Endothelial cell of umbilical vein (primary cell): ENCODE measurements around the gene ARHGEF12. TPM values are rescaled to one million over a fixed set of nuclear protein-coding genes. Genes with fewer than 3 reads are reported as not detected.

Source experiments
- BruUV-seq: library from RNA; stranded (reverse); fragments of 400-500 nt; replicated peaks from 2 replicates; lab custom pipeline; 2021; lab: Mats Ljungman, UMichigan
- CTCF ChIA-PET: fragments of 300-600, 350-600 bp; sonication (Branson Sonifier 250); formaldehyde crosslinking; loops from one replicate; lab custom pipeline; 2021; ENCODE audit warnings: antibody characterized with exemption, inconsistent platforms; lab: Charles Lee
- POLR2A ChIA-PET: fragments of 300-600, 350-600 bp; sonication (Branson Sonifier 250); formaldehyde crosslinking; loops from one replicate; lab custom pipeline; 2021; ENCODE audit warnings: antibody characterized with exemption, inconsistent platforms; lab: Charles Lee
- DNase-seq: peaks from one replicate; pipeline ENCODE4 v3.0.0-alpha.2; 2011; ENCODE audit warnings: low read depth, low spot score
- FAIRE-seq: peaks from 2 replicates; lab custom pipeline; 2011; peaks lifted over from hg19 to GRCh38; lab: Jason Lieb, UNC
- H2AFZ ChIP-seq: 2 replicates; pipeline ENCODE4 v1.6.0; 2012; ENCODE audit warnings: low read depth, low read length, control low read depth, inconsistent platforms
- H3K27ac ChIP-seq: 2 replicates; pipeline ENCODE4 v1.5.1; 2011; ENCODE audit warnings: low read depth, mild to moderate bottlenecking, control low read depth, low read length, moderate library complexity; ENCODE audit not compliant: insufficient read depth
- H3K27me3 ChIP-seq, 2 experiments: 2 replicates each; pipeline versions ENCODE4 v1.6.0 to v1.6.1; 2011; ENCODE audit warnings: low read length in 2 of 2, mixed read lengths in 1 of 2; ENCODE audit not compliant: control insufficient read depth in 2 of 2, insufficient read depth in 2 of 2
- H3K36me3 ChIP-seq, 2 experiments: 2 replicates in 1 of 2; 3 replicates in 1 of 2; pipeline ENCODE4 v1.5.1; 2011; ENCODE audit warnings: low read length in 2 of 2, mild to moderate bottlenecking in 1 of 2, moderate library complexity in 1 of 2; ENCODE audit not compliant: control insufficient read depth in 2 of 2, insufficient read depth in 2 of 2; ENCODE audit errors: extremely low read depth in 1 of 2
- H3K4me1 ChIP-seq: 3 replicates; pipeline ENCODE4 v1.5.1; 2011; ENCODE audit warnings: mild to moderate bottlenecking, low read length; ENCODE audit not compliant: control insufficient read depth, insufficient read depth; ENCODE audit errors: extremely low read depth
- H3K4me2 ChIP-seq: 2 replicates; pipeline ENCODE4 v1.6.1; 2011; ENCODE audit warnings: low read length, control low read depth, mixed read lengths; ENCODE audit not compliant: insufficient read depth
- H3K4me3 ChIP-seq, 3 experiments: fragments of 200-600 bp in 1 of 3; sonication (generic), shearing (Covaris generic) in 1 of 3; replicated peaks in 1 of 3; 2 replicates each; pipeline ENCODE4 v1.5.1; 2011 to 2016; ENCODE audit warnings: control low read depth in 3 of 3, low read length in 3 of 3, mild to moderate bottlenecking in 2 of 3, inconsistent platforms in 1 of 3, low read depth in 1 of 3, moderate library complexity in 1 of 3; ENCODE audit not compliant: insufficient read depth in 1 of 3
- H3K79me2 ChIP-seq: 2 replicates; pipeline ENCODE4 v1.6.0; 2012; ENCODE audit warnings: low read length, inconsistent platforms; ENCODE audit not compliant: control insufficient read depth, insufficient read depth
- H3K9ac ChIP-seq: replicated peaks from 2 replicates; pipeline ENCODE3; 2011; ENCODE audit warnings: low read length, control low read depth; ENCODE audit not compliant: insufficient read depth; ENCODE audit errors: extremely low read depth
- H3K9me1 ChIP-seq: replicated peaks from 3 replicates; pipeline ENCODE4 v1.6.0; 2011; ENCODE audit warnings: mild to moderate bottlenecking, low read length; ENCODE audit not compliant: control insufficient read depth, insufficient read depth; ENCODE audit errors: extremely low read depth
- H3K9me3 ChIP-seq: replicated peaks from 2 replicates; pipeline ENCODE4 v1.5.1; 2012; ENCODE audit warnings: low read length, inconsistent platforms; ENCODE audit not compliant: control insufficient read depth, insufficient read depth
- H4K20me1 ChIP-seq: replicated peaks from 2 replicates; pipeline ENCODE3; 2011; ENCODE audit warnings: mild to moderate bottlenecking, low read length; ENCODE audit not compliant: control insufficient read depth, insufficient read depth; ENCODE audit errors: extremely low read depth
- CTCF ChIP-seq, 2 donors: IDR thresholded peaks; 1 replicate in 1 of 2; 2 replicates in 1 of 2; pipeline ENCODE4 v1.5.1; 2011; ENCODE audit warnings: low read length in 2 of 2, mild to moderate bottlenecking in 2 of 2, moderate library complexity in 2 of 2, control low read depth in 1 of 2, inconsistent platforms in 1 of 2, low read depth in 1 of 2; ENCODE audit not compliant: insufficient read depth in 1 of 2; ENCODE audit errors: extremely low read depth in 1 of 2
- EZH2 ChIP-seq: IDR thresholded peaks from 2 replicates; pipeline ENCODE4 v1.6.1; 2012; ENCODE audit warnings: borderline replicate concordance, low read depth, mild to moderate bottlenecking, moderate library complexity, low read length, inconsistent platforms; ENCODE audit not compliant: severe bottlenecking
- FOS ChIP-seq: IDR thresholded peaks from 2 replicates; pipeline ENCODE4 v1.6.1; 2011; ENCODE audit warnings: mild to moderate bottlenecking, low read length, moderate library complexity, borderline replicate concordance; ENCODE audit not compliant: insufficient read depth
- GATA2 ChIP-seq: IDR thresholded peaks from 2 replicates; pipeline ENCODE4 v1.7.0; 2011; ENCODE audit warnings: low read depth, mild to moderate bottlenecking, moderate library complexity, mixed read lengths, low read length; ENCODE audit not compliant: insufficient read length, insufficient read depth
- JUN ChIP-seq: IDR thresholded peaks from 2 replicates; pipeline ENCODE4 v1.6.1; 2011; ENCODE audit warnings: borderline replicate concordance, low read depth; ENCODE audit not compliant: insufficient read length, insufficient read depth
- MYC ChIP-seq: IDR thresholded peaks from one replicate; pipeline ENCODE4 v1.6.1; 2011; ENCODE audit warnings: mild to moderate bottlenecking, low read depth, low read length
- POLR2AphosphoS5 ChIP-seq: IDR thresholded peaks from 2 replicates; pipeline ENCODE4 v1.6.1; 2012; ENCODE audit warnings: low read depth, mild to moderate bottlenecking, control low read depth, low read length, moderate library complexity; ENCODE audit not compliant: insufficient read depth
- dilution Hi-C: fragments of 300-500 bp; cut with MboI; formaldehyde crosslinking; loops from one replicate; pipeline ENCODE4 v1.15.0; 2019; ENCODE audit warnings: low sequenced_read_pairs; ENCODE audit not compliant: extremely low pct_ligation_motif_present
- intact Hi-C: fragments of 100-400 bp; cut with micrococcal nuclease; formaldehyde crosslinking; loops from one replicate; pipeline ENCODE4 v1.10.0; 2022
- polyA plus RNA-seq, 4 experiments: library from polyadenylated mRNA; depleted of rRNA in 3 of 4; stranded (reverse) in 3 of 4; unstranded in 1 of 4; fragments of >200 nt; gene quantifications; 2 replicates each; pipeline versions ENCODE4 v1.2.1 to v1.2.3, GENCODE V29; 2011 to 2012; ENCODE audit warnings: missing spikeins in 1 of 4
- total RNA-seq: library from RNA; stranded (reverse); gene quantifications from 2 replicates; pipeline ENCODE4 v1.2.3, GENCODE V29; 2021
- TF ChIP-seq, protein P1 (sequence below): IDR thresholded peaks from 2 replicates; pipeline ENCODE4 v1.6.1; 2011; ENCODE audit not compliant: insufficient read depth, insufficient read length

The ARHGEF12 gene
- total and polyA plus RNA-seq, 2 donors (not counting 3 experiments of a cell fraction or from before 2014, with no cell fraction given) = 20.9 to 125 TPM

DNA sequence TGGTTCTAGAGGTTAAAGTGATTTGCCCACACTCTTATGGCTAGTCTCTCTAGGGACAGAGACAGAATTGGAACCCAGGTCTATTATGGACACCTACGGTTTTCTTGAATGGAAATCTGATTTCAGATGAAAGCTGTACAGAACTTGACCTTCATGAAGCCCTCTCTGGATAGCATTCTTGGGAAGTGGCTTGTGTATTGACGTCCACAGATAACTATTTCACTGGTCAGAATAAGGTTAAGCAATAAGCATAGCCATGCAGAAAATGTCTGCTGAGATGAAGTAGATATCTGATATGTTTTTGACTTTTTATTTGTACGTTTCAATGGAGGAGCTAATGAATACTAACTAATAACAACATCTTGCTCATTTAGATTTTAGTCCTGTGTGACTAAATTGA lies 10.0 kb upstream of the ARHGEF12 start:
- BruUV-seq = no TSS peak
- no peak overlapping the region for H2AFZ ChIP-seq
- no peak overlapping the region for H3K9ac ChIP-seq
- peaks cover 22% of the 10 kb centered on the region for H3K4me1 ChIP-seq
- peaks cover 12% of the 10 kb centered on the region for H3K79me2 ChIP-seq
- CTCF ChIA-PET = interaction anchor here (1.4 to 3.1 kb wide), 3 partner anchors 9 to 23 kb away, joined by 3 to 15 read pairs (median 4); no protein-coding TSS in a partner anchor
- H3K4me2 ChIP-seq = peak overlapping the region; percentile 88
- POLR2A ChIA-PET = interaction anchor here (0.8 kb wide), 1 partner anchor 221 kb away, joined by 3 read pairs; no protein-coding TSS in a partner anchor
- peak overlapping the region; percentile 73 for H3K27ac ChIP-seq
- H4K20me1 ChIP-seq = no peaks in the 10 kb centered on the region
- no peak for DNase-seq
- intact Hi-C loops = no loop called here
- no peaks in the 10 kb centered on the region for H3K9me3 ChIP-seq
- peaks cover 0 to 12% of the 10 kb centered on the region in 2 experiments for H3K36me3 ChIP-seq
- no peak for FAIRE-seq
- peaks cover 0 to 2% of the 10 kb centered on the region in 2 experiments for H3K27me3 ChIP-seq
- no peak for TF ChIP-seq JUN
- no peak for TF ChIP-seq FOS
- no peak for TF ChIP-seq CTCF (IDR thresholded peaks at IDR 0.05; ENCODE audit: extremely low read depth in 1 of 2, insufficient read depth in 1 of 2, low read depth in 1 of 2, low read length in 2 of 2)
- TF ChIP-seq GATA2 = no peak
- TF ChIP-seq POLR2AphosphoS5 = no peak
- TF ChIP-seq EZH2 = no peak
- no peak for TF ChIP-seq MYC
- TF ChIP-seq, protein P1, sequence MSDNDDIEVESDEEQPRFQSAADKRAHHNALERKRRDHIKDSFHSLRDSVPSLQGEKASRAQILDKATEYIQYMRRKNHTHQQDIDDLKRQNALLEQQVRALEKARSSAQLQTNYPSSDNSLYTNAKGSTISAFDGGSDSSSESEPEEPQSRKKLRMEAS = no peak
- H3K4me3 ChIP-seq = peak overlapping the region in 1 of 3 experiments; percentile 77
- no peaks in the 10 kb centered on the region for H3K9me1 ChIP-seq
- dilution Hi-C loops = no loop called here
